HG03378 (cell line): ENCODE measurements around the gene PFDN4.
"Not testable (repeated sequence)": the region's sequence is repeated elsewhere in the genome, so short reads cannot be mapped to it uniquely, and the experiment has no call there.

Source experiments
- ATAC-seq: cut with Tn5 transposase; IDR thresholded peaks from one replicate; pipeline ENCODE4 v1.9.1; 2021; ENCODE audit warnings: mild to moderate bottlenecking, moderate library complexity; ENCODE audit not compliant: unreplicated experiment

The PFDN4 gene

DNA sequence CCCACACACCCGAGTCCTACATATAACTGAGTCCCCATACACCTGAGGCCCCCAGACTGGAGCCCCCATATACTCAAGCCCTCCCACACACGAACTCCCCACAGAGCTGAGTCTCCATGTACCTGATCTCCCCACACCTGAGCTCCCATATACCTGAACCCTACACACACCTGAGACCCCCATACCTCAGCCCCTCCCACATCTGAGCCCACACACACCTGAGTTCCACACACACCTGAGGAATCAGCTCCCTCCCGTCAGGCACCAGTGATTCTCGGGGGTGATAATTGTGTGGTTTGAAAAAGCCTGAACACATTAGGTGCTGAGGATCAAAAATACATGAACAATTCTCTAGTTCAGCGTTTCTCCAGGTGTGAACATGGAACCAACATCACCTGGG is 15.4 kb downstream of the PFDN4 start:
- ATAC-seq = no peak

DNA sequence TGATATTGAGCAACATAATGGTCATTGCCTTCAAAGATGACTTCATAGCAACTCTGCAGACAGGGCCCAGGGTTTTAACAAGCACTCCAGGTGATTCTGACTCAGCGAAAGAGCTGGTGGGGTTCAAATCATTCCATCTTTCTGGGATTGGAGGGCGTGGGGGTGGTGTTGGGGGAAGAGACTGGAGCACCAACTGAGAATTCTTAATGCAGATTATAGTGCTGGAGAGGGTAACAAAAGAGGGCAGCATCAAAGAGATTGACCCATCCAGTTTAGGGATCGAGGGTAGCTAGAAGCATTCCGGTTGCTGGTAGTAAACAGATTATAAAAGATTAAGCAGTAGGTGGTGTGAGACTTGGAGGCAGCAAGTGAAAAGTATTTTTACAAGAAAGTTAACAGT is 15.9 kb downstream of the PFDN4 start:
- ATAC-seq = no peak

DNA sequence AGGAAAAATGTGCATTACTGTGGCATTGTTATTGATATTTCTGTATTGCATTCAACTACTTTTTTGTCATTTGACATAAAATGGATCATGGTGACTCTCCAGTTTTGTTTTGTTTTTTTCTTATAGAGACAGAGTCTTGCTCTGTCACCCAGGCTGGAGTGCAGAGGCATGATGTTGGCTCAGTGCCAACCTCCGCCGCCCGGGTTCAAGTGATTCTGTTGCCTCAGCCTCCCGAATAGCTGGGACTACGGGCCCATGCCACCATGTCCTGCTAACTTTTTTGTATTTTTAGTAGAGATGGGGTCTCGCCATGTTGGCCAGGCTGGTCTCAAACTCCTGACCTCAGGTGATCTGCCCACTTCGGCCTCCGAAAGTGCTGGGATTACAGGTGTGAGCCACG is 16.8 kb downstream of the PFDN4 start:
- ATAC-seq = not testable (repeated sequence)

DNA sequence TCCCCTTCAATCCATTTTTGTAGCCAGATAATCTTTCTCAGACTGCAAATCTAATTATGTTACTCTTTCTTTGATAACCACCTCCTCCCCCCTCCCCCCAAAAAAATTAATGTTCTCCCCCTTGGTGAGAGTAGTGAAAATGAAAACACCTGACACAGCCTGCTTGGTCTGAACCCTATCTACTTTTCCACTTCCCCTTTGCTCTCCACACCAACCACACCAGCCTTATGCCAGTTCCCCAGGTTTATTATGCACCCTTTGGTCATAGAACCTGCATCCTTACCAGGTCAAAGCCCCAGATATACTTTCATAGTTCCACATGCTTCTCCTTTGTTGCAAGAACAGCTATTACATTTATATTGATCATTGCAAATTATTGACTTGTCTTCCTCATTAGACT is 19.4 kb downstream of the PFDN4 start:
- peak; percentile 94 for ATAC-seq

- ATAC-seq = no peak
Measured at GRCh38 chr20:54227751-54228150, 19.9 kb downstream of the PFDN4 start.

GRCh38 chr20:54228841-54229240 is 21.0 kb downstream of the PFDN4 start:
- ATAC-seq = no peak

GRCh38 chr20:54229566-54230160 is 21.8 kb downstream of the PFDN4 start:
- no peak for ATAC-seq

DNA sequence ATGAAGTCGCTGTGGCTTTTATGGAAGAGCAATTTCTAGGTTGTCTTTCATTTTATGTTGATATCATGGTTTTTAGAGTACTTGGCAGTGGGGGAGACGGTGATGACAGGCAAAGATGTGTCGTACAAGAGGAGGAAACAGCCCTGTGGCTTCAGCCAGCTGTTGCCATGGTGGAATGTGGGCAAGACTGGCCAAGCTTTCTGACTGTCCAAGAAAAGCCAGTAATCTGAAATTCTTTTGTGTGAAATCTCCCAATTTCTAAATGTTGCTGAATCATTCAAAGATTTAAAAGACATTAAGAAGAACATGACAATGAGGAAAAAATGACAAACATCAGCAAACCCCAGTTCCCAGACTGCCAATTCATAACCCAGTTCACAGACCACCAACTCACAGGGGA is 23.1 kb downstream of the PFDN4 start:
- ATAC-seq = no peak

DNA sequence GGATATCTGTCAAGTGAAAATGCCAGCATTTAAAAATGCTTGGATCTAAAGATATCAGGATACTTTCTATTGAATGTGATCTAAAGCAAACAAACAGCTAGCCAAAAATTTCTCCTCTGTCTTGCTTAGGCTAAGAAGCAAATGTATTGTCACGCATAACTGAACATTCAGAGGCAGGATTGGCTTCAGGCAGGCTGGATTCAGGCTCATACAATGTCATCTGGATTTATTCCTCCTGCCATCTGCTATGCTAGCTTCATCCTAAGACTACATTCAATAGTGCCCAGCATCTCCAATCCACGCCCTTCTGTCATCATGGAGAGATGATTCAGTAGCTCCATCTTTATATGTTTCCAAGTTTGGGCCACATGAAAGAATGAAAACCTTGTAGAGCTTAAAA is 27.1 kb downstream of the PFDN4 start:
- no peak for ATAC-seq

GRCh38 chr20:54237116-54237943 is 29.4 kb downstream of the PFDN4 start:
- ATAC-seq = no peak

DNA sequence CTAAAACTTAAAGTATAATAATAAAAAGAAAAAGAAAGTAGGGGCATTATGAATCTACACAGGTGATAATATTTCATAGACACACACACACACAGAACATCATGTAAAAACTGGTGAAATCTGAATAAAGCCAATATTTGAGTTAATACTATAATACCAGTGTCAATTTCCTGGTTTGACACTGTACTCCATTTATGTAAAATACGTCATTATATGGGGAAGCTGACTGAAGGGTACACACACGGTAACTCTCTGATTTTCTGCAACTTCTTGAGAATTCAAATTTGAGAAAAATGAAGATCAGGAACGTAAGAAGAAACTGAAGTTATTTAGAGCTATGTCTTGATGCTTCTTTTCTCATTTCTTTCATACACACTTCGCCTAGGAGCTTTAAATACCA is 36.2 kb downstream of the PFDN4 start:
- ATAC-seq = no peak

DNA sequence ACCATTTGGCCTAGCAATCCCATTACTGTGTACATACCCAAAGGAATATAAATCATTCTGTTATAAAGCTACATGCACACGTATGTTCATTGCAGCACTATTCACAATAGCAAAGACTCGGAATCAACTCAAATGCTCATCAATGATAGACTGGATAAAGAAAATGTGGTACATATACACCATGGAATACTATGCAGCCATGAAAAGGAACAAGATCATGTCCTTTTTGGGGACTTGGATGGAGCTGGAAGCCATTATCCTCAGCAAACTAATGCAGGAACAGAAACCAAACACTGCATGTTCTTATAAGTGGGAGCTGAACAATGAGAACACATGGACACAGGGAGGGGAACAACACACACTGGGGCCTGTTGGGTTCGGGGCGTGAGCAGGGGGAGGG is 40.8 kb downstream of the PFDN4 start:
- ATAC-seq = not testable (repeated sequence)

DNA sequence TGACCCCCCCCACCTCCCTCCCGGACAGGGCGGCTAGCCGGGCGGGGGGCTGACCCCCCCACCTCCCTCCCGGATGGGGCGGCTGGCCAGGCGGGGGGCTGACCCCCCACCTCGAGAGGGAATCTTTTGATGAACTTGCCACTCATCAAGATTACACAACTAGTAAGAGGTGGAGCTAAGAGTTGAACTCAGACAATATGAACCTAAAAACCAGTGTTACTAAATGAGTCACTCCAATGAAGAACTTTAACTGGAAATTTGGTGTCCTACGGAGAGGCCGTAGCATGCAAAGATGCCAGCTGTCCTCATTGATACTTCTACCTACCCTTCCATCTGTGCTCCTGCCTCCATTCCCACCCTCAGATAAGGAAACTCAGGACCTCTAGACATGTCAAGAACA is 42.8 kb downstream of the PFDN4 start:
- no peak for ATAC-seq

DNA sequence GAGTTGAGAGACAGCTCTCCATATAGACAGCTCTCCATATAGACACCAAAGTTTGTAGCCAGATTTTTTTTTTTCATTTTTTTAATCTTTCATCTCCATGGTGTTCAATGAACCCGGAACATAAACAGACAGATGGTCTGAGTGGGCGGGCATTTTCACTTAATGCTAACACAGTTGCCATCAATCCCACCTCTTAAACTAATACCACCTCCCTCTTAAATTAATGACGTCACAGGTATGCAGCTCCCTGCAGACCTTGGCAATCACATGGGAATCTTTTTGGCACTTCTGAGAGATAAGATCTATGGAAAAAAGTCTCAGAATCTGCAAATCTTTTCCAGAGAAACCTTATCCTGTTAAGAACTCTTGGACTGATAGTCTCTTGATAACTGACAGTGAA is 43.2 kb downstream of the PFDN4 start:
- no peak for ATAC-seq

DNA sequence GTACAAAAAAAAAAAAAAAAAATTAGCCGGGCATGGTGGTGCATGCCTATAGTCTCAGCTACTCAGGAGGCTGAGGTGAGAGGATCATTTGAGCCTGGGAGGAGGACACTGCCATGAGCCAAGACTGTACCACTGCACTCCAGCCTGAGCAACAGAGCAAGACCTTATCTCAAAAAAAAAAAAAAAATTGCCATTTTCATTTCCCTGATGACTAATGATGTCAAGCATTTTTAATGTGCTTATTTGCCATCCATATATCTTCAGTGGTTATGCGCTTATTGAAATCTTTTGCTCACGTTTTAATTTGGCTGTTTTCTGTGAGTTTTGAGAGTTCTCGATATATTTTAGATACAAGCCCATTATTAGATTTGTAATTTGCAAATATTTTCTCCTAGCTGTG is 46.7 kb downstream of the PFDN4 start:
- ATAC-seq = no peak

DNA sequence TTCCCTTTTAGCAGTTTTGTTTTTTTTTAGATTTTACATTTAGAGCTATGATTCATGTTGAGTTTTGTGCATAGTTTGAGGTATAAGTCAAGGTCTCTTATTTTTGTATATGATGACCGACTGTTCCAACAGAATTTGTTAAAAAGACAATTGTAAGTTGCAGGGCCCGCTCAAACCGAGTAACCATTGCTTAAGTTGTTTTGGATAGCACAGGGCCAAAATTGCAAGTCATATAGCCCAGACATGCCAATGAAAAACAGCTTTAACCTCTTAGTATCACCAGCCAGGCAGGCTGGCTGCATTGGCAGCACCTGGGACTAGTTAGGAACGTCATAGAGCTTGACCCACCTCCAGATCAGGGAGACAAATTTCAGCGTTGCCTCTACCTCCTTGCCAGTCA is 47.3 kb downstream of the PFDN4 start:
- no peak for ATAC-seq

DNA sequence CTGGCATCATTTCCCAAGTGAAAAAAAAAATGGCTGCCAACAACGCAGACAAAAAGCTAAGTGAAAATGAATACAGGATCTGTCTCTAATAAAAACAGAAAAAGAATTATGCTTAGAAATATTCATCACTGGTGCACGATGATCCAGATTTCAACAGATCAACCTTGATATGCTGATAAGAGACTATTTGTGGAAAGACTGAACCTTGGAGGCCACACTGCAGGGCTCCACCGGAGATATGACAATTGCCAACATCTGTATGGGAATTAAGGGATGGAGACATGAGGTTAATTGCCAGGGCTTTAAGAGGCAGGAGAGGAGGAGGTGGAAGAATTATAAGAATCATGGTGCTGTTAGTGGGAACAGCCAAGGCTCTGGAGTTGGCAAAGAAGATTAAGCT is 48.3 kb downstream of the PFDN4 start:
- ATAC-seq = no peak

DNA sequence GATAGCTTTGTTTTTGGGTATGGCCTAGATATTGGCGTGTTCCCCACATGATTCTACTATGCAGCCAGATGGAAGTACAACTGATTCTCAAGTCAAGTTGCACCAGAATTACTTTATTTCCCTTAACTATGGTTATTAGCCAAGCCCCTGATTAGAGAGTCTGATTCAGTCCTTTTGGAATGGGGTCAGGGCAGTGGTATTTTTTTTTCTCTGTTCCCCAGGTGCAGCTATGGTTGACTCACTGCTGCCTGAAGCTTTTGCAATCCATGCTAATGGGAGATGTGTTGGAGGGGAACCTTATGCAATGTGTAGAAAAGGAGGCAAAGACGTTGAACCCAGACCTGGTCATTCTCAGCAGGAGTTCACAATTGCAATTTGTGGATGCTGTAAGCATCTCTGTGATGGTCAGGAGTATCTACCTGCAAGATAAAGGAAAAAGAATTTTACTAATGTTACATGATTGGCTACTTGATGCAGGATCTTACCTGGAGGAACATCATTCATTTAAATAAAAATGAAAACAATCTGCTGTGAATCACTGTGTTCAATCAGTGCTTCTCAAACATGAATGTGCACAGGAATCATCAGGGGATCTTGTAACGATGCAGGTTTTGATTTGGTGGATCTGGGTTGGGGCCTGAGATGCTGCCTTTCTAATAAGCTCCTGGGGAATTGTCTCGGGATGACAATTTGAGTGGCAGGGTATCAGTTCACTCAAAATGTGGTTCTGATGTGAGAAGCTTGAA is 49.4 kb downstream of the PFDN4 start:
- ATAC-seq = no peak

DNA sequence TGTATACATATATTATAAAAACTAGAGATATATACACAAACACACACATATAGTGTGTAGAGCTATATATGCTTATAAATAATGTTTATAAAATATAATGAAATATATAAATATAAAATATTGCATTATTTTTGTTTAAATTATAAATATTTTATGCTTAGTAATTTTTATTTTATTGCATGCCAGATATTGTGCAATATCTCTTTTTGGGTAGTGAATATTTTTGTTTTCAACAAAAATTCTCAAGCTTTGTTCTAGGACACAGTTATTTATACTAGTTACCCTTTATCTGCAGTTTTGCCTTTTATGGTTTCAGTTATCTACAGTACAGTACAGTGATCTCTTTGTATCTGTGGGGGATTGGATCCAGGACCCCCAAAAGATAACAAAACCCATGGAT is 52.2 kb downstream of the PFDN4 start:
- ATAC-seq = no peak

DNA sequence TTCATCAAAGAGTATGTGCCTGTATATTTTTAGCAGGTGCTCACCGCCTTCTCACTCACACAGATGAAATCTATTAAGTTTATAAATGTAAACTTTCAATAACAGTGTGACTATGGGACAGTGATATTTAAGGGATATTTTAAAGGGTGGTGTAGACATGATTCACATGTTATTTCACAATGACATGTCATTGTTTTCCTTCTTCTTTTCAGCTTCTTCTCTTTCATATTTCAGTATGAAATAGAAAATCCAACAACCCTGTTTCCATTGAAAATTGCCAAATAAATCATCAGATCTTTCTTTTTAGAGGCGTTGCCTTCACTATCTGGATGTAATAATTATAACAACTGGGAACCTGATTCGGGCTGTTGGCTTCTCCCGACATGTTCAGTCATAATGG is 54.8 kb downstream of the PFDN4 start:
- ATAC-seq = no peak

DNA sequence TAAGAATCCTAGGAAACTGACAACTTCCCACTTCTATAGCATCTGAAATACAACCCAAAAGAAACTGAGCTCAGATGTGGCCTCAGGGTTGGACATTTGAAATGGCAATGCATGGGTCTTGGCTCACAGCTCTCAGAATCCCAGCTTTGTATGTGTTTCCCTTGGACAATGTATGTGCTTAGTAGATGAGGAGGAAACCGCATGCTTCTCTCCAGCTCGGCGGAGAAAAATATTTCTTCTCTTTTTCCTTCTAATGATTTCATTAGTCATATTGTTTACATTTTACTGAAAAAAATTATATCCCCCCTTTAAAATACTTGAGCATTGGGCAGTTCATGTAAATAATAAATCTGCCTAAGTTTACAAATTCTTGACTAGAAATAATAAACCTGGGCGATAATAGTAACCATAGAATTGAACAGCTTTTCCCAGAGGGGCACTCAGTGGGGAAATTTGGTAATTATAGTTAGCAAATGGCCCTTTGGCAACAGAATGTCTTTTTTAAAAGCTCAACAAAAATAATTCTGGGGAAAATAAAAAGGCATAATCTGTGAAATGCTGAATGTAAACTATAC is 55.3 kb downstream of the PFDN4 start:
- no peak for ATAC-seq

DNA sequence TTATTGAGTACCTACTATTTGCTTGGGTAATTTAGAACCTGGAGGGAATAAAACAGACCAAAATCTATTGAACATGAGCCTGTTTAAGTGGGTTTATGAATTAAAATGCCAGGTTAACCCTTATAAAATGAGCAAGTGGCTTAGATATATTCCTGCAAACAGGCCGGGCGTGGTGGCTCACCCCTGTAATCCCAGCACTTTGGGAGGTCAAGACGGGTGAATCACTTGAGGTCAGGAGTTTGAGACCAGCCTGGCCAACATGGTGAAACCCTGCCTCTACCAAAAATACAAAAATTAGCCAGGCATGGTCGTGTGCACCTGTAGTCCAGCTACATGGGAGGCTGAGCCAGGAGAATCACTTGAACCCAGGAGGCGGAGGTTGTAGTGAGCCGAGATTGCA is 57.9 kb downstream of the PFDN4 start:
- ATAC-seq = not testable (repeated sequence)
